GM13977 (cell line): ENCODE data around the gene CDON.

ENCODE experiments used
- DNase-seq: peaks from one replicate; pipeline ENCODE4 v3.0.0; 2012; ENCODE audit warnings: low spot score
- CTCF ChIP-seq: IDR thresholded peaks from 2 replicates; pipeline ENCODE4 v1.5.1; 2012; ENCODE audit warnings: mild to moderate bottlenecking, control low read depth; ENCODE audit not compliant: insufficient read depth; ENCODE audit errors: extremely low read depth, missing control alignments
- in situ Hi-C: fragments of 300-500 bp; cut with MboI; formaldehyde crosslinking; loops from one replicate; pipeline ENCODE4 v1.12.0; 2022; ENCODE audit warnings: low sequenced_read_pairs, low pct_unique_long_range_greater_than_20kb, mixed read lengths, inconsistent platforms; ENCODE audit not compliant: unreplicated experiment

The CDON gene

GRCh38 chr11:125946712-125947418, 115.8 kb downstream of the CDON start:
- no peak for DNase-seq
- in situ Hi-C loops = no loop called here

GRCh38 chr11:125945797-125946520, 116.7 kb downstream of the CDON start, which contains the start of gene VSIG10L2:
Gene VSIG10L2, plus strand, starts transcription at chr11:125946044. Its CDS starts 12 bp downstream, at chr11:125946056.
- DNase-seq = no peak
- in situ Hi-C loops = no loop called here
- TF ChIP-seq CTCF = no peak

More at GRCh38 chr11:125946712-125947418, 115.8 kb downstream of the CDON start:
- TF ChIP-seq CTCF = no peak

GRCh38 chr11:125945011-125945796, 117.5 kb downstream of the CDON start:
- in situ Hi-C loops = no loop called here
- DNase-seq = no peak
- TF ChIP-seq CTCF = no peak

- in situ Hi-C loops = no loop called here
- no peak for TF ChIP-seq CTCF
Measured at GRCh38 chr11:125944350-125945010, 118.2 kb downstream of the CDON start.

GRCh38 chr11:125943661-125944349, 118.9 kb downstream of the CDON start:
- no peak for TF ChIP-seq CTCF
- no peak for DNase-seq
- in situ Hi-C loops = no loop called here

More at GRCh38 chr11:125944350-125945010, 118.2 kb downstream of the CDON start:
- no peak for DNase-seq
